Measurements from ENCODE around the gene COL9A1. TPM values are rescaled to one million over a fixed set of nuclear protein-coding genes. Genes with fewer than 3 reads are reported as not detected.

The COL9A1 gene
- total RNA-seq, 2 donors from 2014 or later, result 5.8 to 10.0 TPM

DNA sequence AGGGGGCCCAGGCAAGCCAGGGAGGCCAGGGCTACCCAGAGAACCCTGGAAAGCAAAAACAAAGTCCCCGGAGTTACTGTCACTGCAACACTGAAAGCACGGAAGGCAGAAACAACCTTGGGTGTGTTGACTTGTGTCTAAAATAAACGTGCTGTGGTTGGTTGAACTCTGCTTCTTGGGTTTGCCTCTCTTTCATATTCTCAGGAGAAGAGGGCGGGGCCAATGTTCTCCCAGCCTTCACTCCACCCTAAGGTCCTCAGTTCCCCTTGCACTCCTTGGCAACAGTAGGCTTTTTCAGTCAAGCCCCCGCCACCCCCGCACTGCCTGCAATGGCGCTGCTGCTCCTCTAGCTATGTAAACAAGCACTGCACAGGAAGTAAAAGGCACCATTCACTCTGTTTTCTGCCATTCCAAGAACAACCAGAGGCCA, 60.9 kb downstream of the COL9A1 start:
- Mint-ChIP-seq H3K27ac (peak overlapping the region; percentile 49), H3K36me3 (ENCODE audit: low read depth) (no peaks in the 10 kb centered on the region), H3K4me1 (peaks cover 9% of the 10 kb centered on the region), H3K4me3 (no peak overlapping the region), H3K9me3 (no peaks in the 10 kb centered on the region), H3K27me3 (ENCODE audit: insufficient read depth) (no peaks in the 10 kb centered on the region)
- Histone ChIP-seq H3K4me1 (ENCODE audit: control insufficient read depth, insufficient read depth, low read length) (no peaks in the 10 kb centered on the region), H3K9me3 (ENCODE audit: control insufficient read depth, low read length) (no peaks in the 10 kb centered on the region), H3K4me3 (ENCODE audit: low read length) (no peak overlapping the region), H3K27me3 (ENCODE audit: control insufficient read depth, insufficient read depth, low read length, poor library complexity, severe bottlenecking) (no peaks in the 10 kb centered on the region), H3K9ac (ENCODE audit: extremely low read depth, low read length, poor library complexity, severe bottlenecking) (no peak overlapping the region), H3K36me3 (ENCODE audit: control insufficient read depth, insufficient read depth, low read length) (no peaks in the 10 kb centered on the region), H3K27ac (ENCODE audit: low read depth, low read length) (no peak overlapping the region)
- no peak for DNase-seq
- TF ChIP-seq CTCF (conservative IDR thresholded peaks at IDR 0.05), result no peak
- 91 to 97% methylated on average over 4 to 7 of the region's 7 CpGs for WGBS, 2 experiments (ENCODE audit: insufficient coverage in 1 of 2, insufficient read length in 1 of 2)

GRCh38 chr6:70241031-70241430, 61.9 kb downstream of the COL9A1 start:
- no peak overlapping the region for H3K4me3 Mint-ChIP-seq
- WGBS, 2 experiments (ENCODE audit: insufficient coverage in 1 of 2, insufficient read length in 1 of 2), result 93 to 95% methylated on average over 3 of the region's 3 CpGs
- Histone ChIP-seq H3K36me3 (ENCODE audit: control insufficient read depth, insufficient read depth, low read length) (no peaks in the 10 kb centered on the region), H3K4me1 (ENCODE audit: control insufficient read depth, insufficient read depth, low read length) (no peaks in the 10 kb centered on the region), H3K9me3 (ENCODE audit: control insufficient read depth, low read length) (no peaks in the 10 kb centered on the region), H3K27me3 (ENCODE audit: control insufficient read depth, insufficient read depth, low read length, poor library complexity, severe bottlenecking) (no peaks in the 10 kb centered on the region), H3K27ac (ENCODE audit: low read depth, low read length) (no peak overlapping the region), H3K9ac (ENCODE audit: extremely low read depth, low read length, poor library complexity, severe bottlenecking) (no peak overlapping the region), H3K4me3 (ENCODE audit: low read length) (no peak overlapping the region)
- no peaks in the 10 kb centered on the region for H3K9me3 Mint-ChIP-seq
- H3K27me3 Mint-ChIP-seq (ENCODE audit: insufficient read depth), result no peaks in the 10 kb centered on the region
- TF ChIP-seq CTCF (conservative IDR thresholded peaks at IDR 0.05), result no peak
- no peak overlapping the region for H3K27ac Mint-ChIP-seq
- H3K36me3 Mint-ChIP-seq (ENCODE audit: low read depth), result no peaks in the 10 kb centered on the region
- DNase-seq, result no peak
- peaks cover 9% of the 10 kb centered on the region for H3K4me1 Mint-ChIP-seq

DNA sequence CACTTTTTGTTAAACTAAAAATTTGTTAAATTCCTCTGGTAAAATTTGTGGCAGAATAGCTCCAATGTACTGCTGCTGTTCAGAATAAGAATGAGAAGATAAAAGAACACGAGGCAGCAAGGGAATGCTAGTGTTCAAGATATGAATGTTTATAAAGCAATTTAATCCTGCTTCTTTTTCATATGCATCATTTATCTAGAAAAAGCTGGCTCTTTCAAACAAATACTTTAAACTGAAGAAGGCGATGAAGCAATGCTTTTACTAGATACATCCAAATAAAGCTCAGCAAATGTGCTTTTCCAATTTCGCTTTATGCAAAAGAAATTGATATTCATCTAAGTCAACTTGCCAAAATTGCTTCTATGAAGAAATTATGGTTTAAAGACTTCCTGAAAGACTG, 66.5 kb downstream of the COL9A1 start:
- Histone ChIP-seq H3K9me3 (ENCODE audit: control insufficient read depth, low read length) (no peaks in the 10 kb centered on the region), H3K4me3 (ENCODE audit: low read length) (no peak overlapping the region), H3K9ac (ENCODE audit: extremely low read depth, low read length, poor library complexity, severe bottlenecking) (no peak overlapping the region), H3K27me3 (ENCODE audit: control insufficient read depth, insufficient read depth, low read length, poor library complexity, severe bottlenecking) (no peaks in the 10 kb centered on the region), H3K27ac (ENCODE audit: low read depth, low read length) (no peak overlapping the region), H3K36me3 (ENCODE audit: control insufficient read depth, insufficient read depth, low read length) (no peaks in the 10 kb centered on the region), H3K4me1 (ENCODE audit: control insufficient read depth, insufficient read depth, low read length) (no peaks in the 10 kb centered on the region)
- Mint-ChIP-seq H3K36me3 (ENCODE audit: low read depth) (no peaks in the 10 kb centered on the region), H3K4me1 (no peaks in the 10 kb centered on the region), H3K4me3 (no peak overlapping the region), H3K9me3 (no peaks in the 10 kb centered on the region), H3K27me3 (ENCODE audit: insufficient read depth) (no peaks in the 10 kb centered on the region), H3K27ac (no peak overlapping the region)
- no peak for TF ChIP-seq CTCF (conservative IDR thresholded peaks at IDR 0.05)
- no peak for DNase-seq
- 85 to 100% methylated on average over 1 to 3 of the region's 3 CpGs for WGBS, 2 experiments (ENCODE audit: insufficient coverage in 1 of 2, insufficient read length in 1 of 2)

All from endodermal cell (in vitro differentiated cells).